NT2/D1 (cell line): ENCODE results near the gene RANBP10.

Experiments used
- YY1 ChIP-seq: IDR thresholded peaks from 2 replicates; pipeline ENCODE4 v1.6.1; 2011; ENCODE audit not compliant: insufficient read length, insufficient read depth
- ZNF274 ChIP-seq: IDR thresholded peaks from 2 replicates; pipeline ENCODE4 v1.6.1; 2011; ENCODE audit warnings: mild to moderate bottlenecking, low read depth, low read length

- no peak for TF ChIP-seq ZNF274
- TF ChIP-seq YY1 = no peak
Measured at GRCh38 chr16:67731753-67732095, 74.6 kb downstream of the RANBP10 start.
